ENCODE data around the gene HDAC4. TPM values are rescaled to one million over a fixed set of nuclear protein-coding genes. Genes with fewer than 3 reads are reported as not detected.

The HDAC4 gene
- total and polyA plus RNA-seq, 10 of the 15 experiments (the other 5 are each of a cell fraction or from before 2014, with no cell fraction given) = 0.22 to 15.7 (median 4.8) TPM

DNA sequence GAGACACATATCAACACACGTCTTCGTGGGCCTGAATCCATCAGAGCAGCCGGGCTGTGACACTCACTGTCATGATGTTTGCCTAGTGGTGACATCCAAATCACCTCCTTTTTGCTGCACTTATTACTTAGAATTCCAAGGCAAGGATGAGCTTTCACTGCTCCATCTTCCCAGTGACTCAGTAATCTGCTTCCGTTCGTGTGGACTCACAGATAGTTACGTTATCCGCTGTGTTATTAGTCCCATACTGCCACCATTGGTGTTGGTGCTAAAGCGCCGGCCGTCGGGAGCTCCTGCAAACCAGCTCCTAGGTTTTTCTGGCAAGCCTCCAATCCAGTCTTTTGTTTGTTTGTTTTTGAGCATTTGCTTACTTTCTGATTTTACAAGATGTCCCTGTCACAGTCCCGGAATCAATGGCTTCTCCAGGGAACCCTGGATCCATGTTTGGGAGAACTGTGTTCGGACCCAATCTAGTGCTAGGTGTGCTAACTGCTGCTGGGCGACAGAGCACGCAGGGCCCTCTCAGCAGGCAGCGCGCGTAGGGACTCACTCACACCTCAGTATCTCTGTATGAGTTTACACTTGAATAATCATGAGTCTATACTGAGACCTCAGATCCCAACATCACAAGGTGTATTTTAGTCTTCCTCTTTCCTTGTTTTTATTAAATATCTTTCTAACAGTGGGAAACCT lies 42.6 kb downstream of the HDAC4 start:
- intact Hi-C loops (cut with micrococcal nuclease; ENCODE audit: unreplicated experiment) = no loop called here
- TF ChIP-seq NFIC (IDR thresholded peaks at IDR 0.05; ENCODE audit: low read depth, low read length) = no peak
- no peak for TF ChIP-seq NFXL1 (IDR thresholded peaks at IDR 0.05; ENCODE audit: borderline replicate concordance)
- TF ChIP-seq WRNIP1 (IDR thresholded peaks at IDR 0.05; ENCODE audit: borderline replicate concordance, low read depth, low read length) = no peak
- no peak for TF ChIP-seq BCL11A (IDR thresholded peaks at IDR 0.05; ENCODE audit: low read depth, low read length)
- TF ChIP-seq, protein P1, sequence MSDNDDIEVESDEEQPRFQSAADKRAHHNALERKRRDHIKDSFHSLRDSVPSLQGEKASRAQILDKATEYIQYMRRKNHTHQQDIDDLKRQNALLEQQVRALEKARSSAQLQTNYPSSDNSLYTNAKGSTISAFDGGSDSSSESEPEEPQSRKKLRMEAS (IDR thresholded peaks at IDR 0.05; ENCODE audit: low read depth, low read length) = no peak
- TF ChIP-seq CREB1 (IDR thresholded peaks at IDR 0.05; ENCODE audit: low read depth) = no peak
- no peak for TF ChIP-seq ZNF384 (IDR thresholded peaks at IDR 0.05; ENCODE audit: borderline replicate concordance, low read depth, low read length)
- TF ChIP-seq, protein P2, sequence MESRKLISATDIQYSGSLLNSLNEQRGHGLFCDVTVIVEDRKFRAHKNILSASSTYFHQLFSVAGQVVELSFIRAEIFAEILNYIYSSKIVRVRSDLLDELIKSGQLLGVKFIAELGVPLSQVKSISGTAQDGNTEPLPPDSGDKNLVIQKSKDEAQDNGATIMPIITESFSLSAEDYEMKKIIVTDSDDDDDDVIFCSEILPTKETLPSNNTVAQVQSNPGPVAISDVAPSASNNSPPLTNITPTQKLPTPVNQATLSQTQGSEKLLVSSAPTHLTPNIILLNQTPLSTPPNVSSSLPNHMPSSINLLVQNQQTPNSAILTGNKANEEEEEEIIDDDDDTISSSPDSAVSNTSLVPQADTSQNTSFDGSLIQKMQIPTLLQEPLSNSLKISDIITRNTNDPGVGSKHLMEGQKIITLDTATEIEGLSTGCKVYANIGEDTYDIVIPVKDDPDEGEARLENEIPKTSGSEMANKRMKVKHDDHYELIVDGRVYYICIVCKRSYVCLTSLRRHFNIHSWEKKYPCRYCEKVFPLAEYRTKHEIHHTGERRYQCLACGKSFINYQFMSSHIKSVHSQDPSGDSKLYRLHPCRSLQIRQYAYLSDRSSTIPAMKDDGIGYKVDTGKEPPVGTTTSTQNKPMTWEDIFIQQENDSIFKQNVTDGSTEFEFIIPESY (IDR thresholded peaks at IDR 0.05) = no peak
- TF ChIP-seq ZZZ3 (IDR thresholded peaks at IDR 0.05; ENCODE audit: control insufficient read depth, insufficient read length, low read depth) = no peak
- no peak for TF ChIP-seq ZNF274 (IDR thresholded peaks at IDR 0.05; ENCODE audit: insufficient read depth, insufficient read length)
- no peak for TF ChIP-seq SIN3A (IDR thresholded peaks at IDR 0.05; ENCODE audit: low read depth, low read length)
- H3K79me2 ChIP-seq (ENCODE audit: control insufficient read depth, insufficient read depth, low read length) = no peaks in the 10 kb centered on the region
- DNase-seq (ENCODE audit: low read depth, low spot score) (no peak), ATAC-seq (no peak), FAIRE-seq (no peak)
- no peaks in the 10 kb centered on the region; the same call in 2 of the 3 replicates for H3K9me3 ChIP-seq (replicated peaks; ENCODE audit: control insufficient read depth, insufficient read depth, low read length)
- WGBS (ENCODE audit: insufficient coverage, insufficient replicate concordance, low lambda C conversion rate, missing lambda C conversion rate) = 88% methylated on average over 18 of the region's 18 CpGs
- POLR2A ChIA-PET = no interaction called here
- H4K20me1 ChIP-seq (ENCODE audit: control insufficient read depth, insufficient read depth) = no peaks in the 10 kb centered on the region
- SMC1A ChIA-PET (ENCODE audit: uncharacterized antibody, unreplicated experiment) = no interaction called here
- H3K27ac ChIP-seq (ENCODE audit: control insufficient read depth, insufficient read depth) = no peak overlapping the region
- H3K4me1 ChIP-seq (ENCODE audit: control insufficient read depth, insufficient read depth, low read length) = no peaks in the 10 kb centered on the region
- CTCF ChIA-PET = interaction anchor here (1.6 kb wide), 1 partner anchor 8 kb away, joined by 3 read pairs; no protein-coding TSS in a partner anchor
- no peaks in the 10 kb centered on the region for H3K27me3 ChIP-seq (replicated peaks in 1 of 2; ENCODE audit: control insufficient read depth in 2 of 2, insufficient read depth in 2 of 2, low read length in 1 of 2)
- no peak overlapping the region for H2AFZ ChIP-seq (ENCODE audit: control insufficient read depth, low read depth, low read length)
- no TSS peak for BruUV-seq (replicated peaks)
- no peak overlapping the region for H3K4me3 ChIP-seq
- in situ Hi-C loops (cut with MboI) = no loop called here
- H3K4me2 ChIP-seq (ENCODE audit: control insufficient read depth, insufficient read depth) = no peak overlapping the region
- no peak overlapping the region for H3K9ac ChIP-seq (ENCODE audit: control insufficient read depth, insufficient read depth, low read length)
- no peaks in the 10 kb centered on the region for H3K36me3 ChIP-seq (ENCODE audit: control insufficient read depth in 2 of 2, insufficient read depth in 2 of 2, low read length in 1 of 2)
- RAD21 ChIA-PET (ENCODE audit: unreplicated experiment) = no interaction called here

All from GM12878 (cell line).